CMK (cell line): ENCODE data around the gene CYGB.
"Not testable (repeated sequence)": the region's sequence is repeated elsewhere in the genome, so short reads cannot be mapped to it uniquely, and the experiment has no call there.

ENCODE experiments used
- DNase-seq: peaks from one replicate; pipeline ENCODE4 v3.0.0-alpha.2; 2010; ENCODE audit warnings: low read depth

CYGB gene

GRCh38 chr17:76523084-76524037 lies 14.1 kb downstream of the CYGB start:
- no peak for DNase-seq

- not testable (repeated sequence) for DNase-seq
Measured at GRCh38 chr17:76521683-76522082, 15.8 kb downstream of the CYGB start.

- no peak for DNase-seq
Measured at GRCh38 chr17:76521262-76521661, 16.2 kb downstream of the CYGB start.

DNA sequence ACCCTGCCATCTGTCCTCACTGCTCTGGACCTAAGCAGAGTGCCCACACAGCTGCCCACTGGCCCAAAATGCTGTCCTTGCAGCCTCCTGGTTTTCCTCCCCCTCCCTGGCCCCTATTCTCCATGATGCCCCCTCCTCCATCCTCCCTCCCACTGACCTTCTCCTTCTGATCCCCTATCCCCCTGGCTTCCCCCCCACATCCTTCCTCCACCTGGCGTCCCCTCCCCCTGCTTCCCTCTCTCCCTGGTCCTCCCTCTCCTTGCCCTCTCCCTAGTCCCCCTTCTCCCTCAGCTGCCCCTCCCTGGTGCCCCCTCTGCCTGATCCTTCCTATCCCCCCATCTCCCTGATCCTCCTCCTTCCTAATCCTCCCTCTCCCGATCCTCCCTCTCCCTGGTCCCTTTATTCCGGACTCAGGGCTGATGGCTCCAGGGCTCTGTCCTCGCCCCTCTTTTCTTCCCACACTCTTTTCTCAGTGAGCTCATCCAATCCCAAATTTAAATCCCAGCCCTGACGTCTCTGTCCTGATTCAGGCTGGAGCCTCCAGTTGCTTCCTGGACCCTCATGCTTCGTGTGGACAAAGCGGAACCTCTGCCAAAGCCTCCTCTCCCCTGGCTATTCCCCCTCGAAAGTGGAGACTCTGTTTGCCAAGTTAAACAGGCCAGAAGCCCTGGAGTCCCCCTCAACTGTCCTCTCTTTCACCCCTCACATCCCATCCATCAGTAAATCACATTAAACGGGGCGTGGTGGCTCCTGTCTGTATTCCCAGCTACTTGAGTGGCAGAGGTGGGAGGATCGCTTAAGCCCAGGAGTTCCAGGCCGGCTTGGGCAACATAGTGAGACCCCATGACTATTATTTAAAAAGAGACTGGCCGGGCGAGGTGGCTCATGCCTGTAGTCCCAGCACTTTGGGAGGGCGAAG lies 18.2 kb downstream of the CYGB start:
- DNase-seq = no peak

DNA sequence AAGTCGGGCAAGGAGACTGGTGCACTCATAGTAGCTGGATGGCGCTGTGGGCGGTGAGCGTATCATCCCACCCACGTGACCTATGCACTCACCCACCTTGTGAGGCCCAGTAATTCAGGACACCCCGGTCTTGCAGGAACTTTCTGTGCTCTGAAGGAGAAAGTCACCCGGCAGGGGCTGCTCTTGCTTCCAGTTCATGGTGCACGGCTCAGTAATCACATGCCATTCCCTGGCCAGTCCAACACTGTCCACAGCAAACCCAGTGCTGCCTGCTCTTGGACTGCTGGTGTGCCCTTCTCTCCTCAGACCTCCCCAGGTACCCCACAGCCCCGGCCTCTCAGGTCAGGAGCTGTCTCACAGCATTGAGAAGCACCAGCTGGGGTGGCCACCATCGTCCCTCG lies 19.9 kb downstream of the CYGB start:
- no peak for DNase-seq

DNA sequence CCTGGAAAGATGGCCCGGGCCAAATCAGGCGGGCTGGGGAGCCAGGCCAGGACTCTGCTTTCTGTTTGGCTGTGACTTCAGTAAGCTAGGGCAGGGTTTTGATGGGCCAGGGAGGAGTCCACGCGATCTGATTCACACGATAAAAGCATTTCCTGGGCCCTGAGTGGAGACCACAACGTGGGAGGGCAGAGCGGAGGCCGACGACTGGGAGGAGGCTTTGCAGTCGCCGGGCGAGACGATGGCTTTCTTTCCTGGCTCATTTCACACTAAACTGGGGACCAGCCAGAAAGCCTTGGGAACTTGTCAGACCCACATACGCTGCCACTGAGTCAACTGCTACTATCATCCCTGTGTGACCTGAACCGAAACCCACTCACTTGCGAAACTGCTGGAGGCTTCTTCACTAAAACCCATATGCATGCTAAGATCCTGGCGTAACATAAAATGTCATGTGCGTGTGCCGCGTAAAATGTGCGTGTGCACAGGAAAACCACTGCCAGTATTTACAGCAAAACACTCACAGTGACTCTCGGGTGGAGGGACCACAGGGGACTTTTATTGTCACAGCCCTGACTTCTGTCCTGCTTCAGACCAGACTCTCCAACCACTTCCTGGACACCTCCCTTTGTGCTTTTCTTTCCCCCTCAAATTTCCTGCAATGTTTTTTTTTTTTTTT lies 22.1 kb downstream of the CYGB start:
- no peak for DNase-seq

DNA sequence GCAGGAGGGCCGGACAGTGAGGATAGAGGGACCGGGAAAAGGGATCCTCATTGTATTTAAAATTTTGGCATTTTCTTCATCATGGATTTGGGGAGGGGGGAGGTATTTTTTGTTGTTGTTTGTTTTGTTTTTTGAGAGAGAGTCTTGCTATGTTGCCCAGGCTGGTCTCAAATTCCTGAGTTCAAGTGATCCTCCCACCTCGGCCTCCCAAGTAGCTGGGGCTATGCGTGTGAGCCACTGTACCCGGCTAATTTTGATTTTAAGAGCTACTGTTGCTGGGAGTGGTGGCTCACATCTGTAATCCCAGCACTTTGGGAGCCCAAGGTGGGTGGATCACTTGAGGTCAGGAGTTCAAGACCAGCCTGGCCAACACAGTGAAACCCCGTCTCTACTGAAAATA lies 23.2 kb downstream of the CYGB start:
- DNase-seq = not testable (repeated sequence)

GRCh38 chr17:76513306-76513692 lies 24.2 kb downstream of the CYGB start:
- DNase-seq = no peak

DNA sequence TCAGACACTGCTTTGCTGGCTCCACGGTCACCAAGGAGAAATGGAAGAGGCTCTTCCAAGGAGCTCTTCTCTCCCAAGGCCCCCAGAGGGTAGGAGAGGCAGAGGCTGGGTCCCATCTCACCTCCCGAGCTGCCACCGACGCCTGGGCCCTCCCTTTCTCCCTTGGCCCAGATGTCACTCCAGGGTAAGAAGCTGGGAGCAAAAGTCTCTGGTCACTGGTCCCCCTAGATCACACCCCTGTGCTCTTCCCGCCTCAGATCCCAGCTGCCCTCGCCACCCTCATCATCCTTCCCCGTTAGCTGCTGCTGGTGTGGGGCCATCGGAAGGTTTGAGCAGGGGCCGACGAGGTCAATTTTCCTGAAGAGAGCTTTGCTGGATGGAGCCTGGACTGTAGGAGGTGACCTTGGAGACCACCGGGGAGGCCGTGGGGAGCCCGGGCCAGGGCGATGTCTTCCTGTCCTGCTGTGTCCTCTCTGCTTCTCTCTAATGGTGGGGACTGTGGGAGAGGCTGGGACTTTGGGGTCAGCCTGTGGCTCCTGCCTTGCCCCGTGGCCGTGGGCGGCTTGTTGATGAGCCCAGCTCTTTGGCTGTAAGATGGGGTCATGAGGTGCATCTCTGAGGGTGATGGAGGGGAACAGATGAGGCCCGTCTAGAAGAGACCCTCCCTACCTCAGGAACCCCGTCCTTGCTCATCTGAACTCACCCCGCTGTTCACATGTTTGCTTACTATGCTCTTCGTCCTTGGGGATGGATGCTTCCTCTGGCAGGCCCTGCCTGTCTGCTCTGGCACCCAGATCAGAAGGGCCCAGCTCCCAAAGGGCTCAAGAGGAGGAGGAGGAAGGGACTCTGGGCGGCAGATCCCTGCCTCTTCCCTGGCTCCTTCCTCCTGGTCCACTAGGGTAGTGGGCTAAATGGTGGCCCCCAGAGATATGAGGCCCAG lies 24.9 kb downstream of the CYGB start:
- DNase-seq = no peak

DNA sequence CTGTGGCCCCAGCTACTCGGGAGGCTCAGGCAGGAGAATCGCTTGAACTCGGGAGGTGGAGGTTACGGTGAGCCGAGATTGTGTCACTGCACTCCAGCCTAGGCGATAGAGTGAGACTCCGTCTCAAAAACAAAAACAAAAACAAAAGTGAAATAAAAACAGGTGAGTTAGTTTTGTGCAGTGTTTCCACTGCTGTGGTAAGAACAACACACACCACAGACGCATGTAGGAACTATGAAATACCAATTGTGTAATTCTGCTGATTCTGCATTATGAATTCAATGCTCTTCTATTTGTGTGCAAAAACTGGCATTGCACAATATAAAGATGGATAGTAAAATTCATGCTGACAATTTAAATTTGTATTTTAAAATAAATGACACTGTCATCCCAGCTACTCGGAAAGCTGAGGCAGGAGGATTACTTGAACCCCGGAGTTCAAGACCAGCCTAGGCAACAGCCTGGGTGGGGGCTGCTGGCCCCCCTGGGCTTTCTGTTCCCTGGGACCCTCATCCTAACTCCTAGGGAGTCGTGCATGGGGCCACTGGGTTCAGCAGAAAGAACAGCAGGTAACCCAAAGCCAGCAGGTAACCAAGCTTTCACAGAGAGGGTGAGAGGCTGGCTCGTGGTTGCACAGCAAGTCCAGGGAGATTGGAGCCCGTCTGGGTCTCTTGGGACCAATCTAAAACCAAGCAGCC lies 25.7 kb downstream of the CYGB start:
- DNase-seq = no peak

DNA sequence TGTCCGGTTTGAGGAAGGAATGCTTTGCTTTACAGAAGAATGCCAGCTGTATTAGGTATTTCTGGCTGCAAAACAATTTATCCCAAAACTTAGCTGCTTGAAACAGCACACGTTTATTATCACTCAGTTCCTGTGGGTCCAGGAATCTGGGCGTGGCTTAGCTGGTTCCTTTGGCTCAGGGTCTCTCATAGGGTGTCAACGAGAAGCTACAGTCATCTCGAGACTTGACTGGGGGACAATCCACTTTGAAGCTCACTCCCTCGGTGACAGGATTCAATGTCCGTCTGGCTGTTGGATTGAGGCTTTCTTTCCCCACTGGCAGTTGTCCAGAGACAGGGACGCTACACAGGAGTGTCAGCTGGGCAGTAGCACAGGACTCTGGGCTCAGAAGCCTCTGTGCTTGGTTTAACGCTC lies 26.7 kb downstream of the CYGB start:
- no peak for DNase-seq

DNA sequence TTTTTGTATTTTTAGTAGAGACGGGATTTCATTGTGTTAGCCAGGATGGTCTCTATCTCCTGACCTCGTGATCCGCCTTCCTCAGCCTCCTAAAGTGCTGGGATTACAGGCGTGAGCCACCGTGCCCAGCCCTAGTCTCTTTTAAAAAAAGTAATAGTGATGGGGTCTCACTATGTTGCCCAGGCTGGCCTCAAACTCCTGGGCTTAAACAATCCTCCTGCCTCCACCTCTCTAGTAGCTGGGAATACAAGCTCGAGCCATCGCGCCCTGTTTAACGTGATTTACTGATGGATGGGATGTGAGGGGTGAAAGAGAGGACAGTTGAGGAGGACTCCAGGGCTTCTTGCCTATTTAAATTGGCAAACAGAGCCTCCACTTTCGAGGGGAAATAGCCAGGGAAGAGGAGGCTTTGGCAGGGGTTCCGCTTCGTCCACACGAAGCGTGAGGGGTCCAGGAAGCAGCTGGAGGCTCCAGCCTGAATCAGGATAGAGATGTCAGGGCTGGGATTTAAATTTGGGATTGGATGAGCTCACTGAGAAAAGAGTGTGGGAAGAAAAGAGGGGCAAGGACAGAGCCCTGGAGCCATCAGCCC lies 28.9 kb downstream of the CYGB start:
- DNase-seq = not testable (repeated sequence)

DNA sequence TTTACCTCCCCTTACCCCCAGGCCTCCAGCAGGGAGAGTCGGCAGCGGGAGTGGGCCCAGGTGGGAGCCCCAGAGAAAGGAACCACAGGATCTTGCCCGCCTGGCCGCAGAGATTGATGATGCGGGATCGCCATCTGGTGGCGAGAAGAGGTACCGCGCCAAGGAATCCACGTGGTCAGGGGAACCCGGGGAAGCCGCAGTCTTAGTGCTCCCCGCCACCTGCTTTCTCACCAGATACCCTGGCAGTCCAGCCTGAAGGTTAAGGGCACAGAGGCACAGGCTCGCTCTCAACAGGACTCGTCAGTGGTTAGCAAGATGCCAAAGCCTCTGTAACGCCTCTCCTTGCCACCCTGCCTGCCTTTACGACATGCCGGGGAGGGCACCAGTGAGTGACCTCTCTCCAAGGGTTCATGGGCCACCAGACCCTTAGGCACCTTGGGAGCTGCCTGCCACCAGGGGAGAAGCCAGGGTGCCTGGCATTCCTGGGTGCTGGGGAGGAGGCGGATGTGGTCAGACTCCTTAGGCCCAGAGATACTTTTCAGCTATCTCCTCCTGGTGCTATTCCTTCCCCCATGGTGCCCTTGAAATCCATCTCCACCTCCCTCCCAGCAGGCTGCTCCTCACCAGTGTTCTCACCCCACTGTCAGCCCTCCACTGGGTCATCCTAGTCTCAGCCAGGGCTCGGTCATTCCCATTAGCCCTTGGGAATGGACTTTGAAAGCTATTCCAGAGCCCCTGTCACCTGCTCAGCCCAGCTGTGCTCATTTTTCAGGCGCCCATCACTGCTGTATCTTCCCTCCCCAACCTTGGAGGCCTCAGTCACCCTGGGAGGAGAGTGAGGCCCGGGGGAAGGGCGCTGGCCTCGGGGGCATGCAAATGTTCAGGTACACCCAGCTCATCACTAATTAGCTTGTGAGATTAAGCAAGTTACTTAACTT lies 30.8 kb downstream of the CYGB start:
- DNase-seq = no peak

- DNase-seq = no peak
Measured at GRCh38 chr17:76504117-76504516, 33.4 kb downstream of the CYGB start.

- DNase-seq = no peak
Measured at GRCh38 chr17:76502341-76503211, 34.9 kb downstream of the CYGB start.

GRCh38 chr17:76501827-76502307 lies 35.6 kb downstream of the CYGB start:
- DNase-seq = no peak

DNA sequence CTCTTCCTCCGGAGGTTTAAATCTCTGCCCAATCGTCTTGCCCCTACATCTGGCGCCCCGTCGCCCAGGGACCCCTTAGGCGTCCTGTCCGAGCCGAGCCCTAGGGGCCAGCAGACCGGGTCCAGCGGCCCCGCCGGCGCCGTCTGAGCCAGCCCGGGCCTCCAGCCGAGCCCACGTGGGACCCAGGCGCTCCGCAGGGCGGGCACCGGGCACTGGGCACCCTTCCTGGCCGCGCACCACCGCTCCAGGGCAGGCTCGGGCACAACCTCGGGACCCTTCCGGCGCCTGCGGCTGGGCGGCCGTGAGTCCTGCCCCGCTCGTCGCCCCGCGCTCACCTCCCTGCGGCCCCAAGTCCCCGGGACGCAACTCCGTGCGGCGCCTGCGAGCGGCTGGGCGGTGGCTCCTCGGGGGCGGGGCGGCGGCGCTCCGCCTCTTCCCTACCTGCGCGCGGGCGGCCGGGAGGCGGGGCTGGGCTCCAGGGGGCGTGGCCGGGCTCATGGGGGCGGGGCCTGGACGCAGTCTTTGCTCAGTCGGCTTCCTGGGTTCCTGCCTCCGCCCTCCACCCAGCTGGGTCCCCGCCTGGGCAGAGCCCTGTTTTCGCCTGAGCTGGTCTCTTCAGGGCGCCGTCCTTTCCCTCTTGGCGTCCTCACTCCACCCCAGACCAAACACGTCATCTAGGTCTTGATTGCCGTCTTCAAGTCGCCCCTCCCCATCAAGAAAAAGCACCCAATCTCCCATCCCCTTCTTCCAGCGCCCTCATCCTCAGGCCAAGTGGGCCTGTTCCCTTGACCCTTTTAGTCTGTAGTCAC lies 36.3 kb downstream of the CYGB start, which contains the start of gene RHBDF2:
Gene RHBDF2 (minus strand): TSS at position 406 of the 809 bp plus-strand sequence. CDS start 19,899 bp downstream, outside the sequence.
- DNase-seq = peak; percentile 66
